GM23248 (cell line): Measurements from ENCODE around the gene PGC. TPM values are rescaled to one million over a fixed set of nuclear protein-coding genes. Genes with fewer than 3 reads are reported as not detected.

Source experiments
- DNase-seq: peaks from one replicate; pipeline ENCODE4 v3.0.0-alpha.2; 2015
- H2AFZ ChIP-seq: fragments of 200-600 bp; sonication (generic); 2 replicates; pipeline ENCODE4 v1.6.1; 2016; ENCODE audit warnings: antibody characterized with exemption
- H3F3A ChIP-seq: fragments of 200-600 bp; sonication (generic); 2 replicates; pipeline ENCODE4 v1.6.1; 2016; ENCODE audit warnings: mild to moderate bottlenecking, antibody characterized with exemption, mixed run types; ENCODE audit not compliant: insufficient read depth
- H3K27ac ChIP-seq: fragments of 200-600 bp; sonication (generic); 2 replicates; pipeline ENCODE4 v1.5.1; 2016; ENCODE audit warnings: mild to moderate bottlenecking
- H3K27me3 ChIP-seq: fragments of 200-600 bp; sonication (generic); replicated peaks from 2 replicates; pipeline ENCODE4 v1.6.1; 2016; ENCODE audit warnings: mild to moderate bottlenecking; ENCODE audit not compliant: insufficient read depth
- H3K36me3 ChIP-seq: fragments of 200-600 bp; sonication (generic); 2 replicates; pipeline ENCODE4 v1.6.1; 2016; ENCODE audit warnings: low read depth, mild to moderate bottlenecking
- H3K4me1 ChIP-seq: fragments of 200-600 bp; sonication (generic); 2 replicates; pipeline ENCODE4 v1.6.1; 2016; ENCODE audit warnings: mild to moderate bottlenecking; ENCODE audit not compliant: insufficient read depth
- H3K4me2 ChIP-seq: fragments of 200-600 bp; sonication (generic); one replicate; pipeline ENCODE4 v1.6.1; 2016; ENCODE audit warnings: mild to moderate bottlenecking; ENCODE audit not compliant: unreplicated experiment
- H3K4me3 ChIP-seq: fragments of 200-600 bp; sonication (generic); 2 replicates; pipeline ENCODE4 v1.5.1; 2016; ENCODE audit warnings: mild to moderate bottlenecking
- H3K79me2 ChIP-seq: fragments of 200-600 bp; sonication (generic); 2 replicates; pipeline ENCODE4 v1.6.1; 2016; ENCODE audit warnings: mild to moderate bottlenecking; ENCODE audit not compliant: insufficient read depth
- H3K9ac ChIP-seq: fragments of 200-600 bp; sonication (generic); 2 replicates; pipeline ENCODE4 v1.6.1; 2016; ENCODE audit warnings: mild to moderate bottlenecking
- H3K9me2 ChIP-seq: fragments of 200-600 bp; sonication (generic); 2 replicates; pipeline ENCODE4 v1.6.1; 2016; ENCODE audit warnings: mixed run types, mild to moderate bottlenecking, moderate library complexity; ENCODE audit not compliant: insufficient read depth
- H3K9me3 ChIP-seq: fragments of 200-600 bp; sonication (generic); one replicate; pipeline ENCODE4 v1.6.1; 2017; ENCODE audit warnings: low read depth
- H4K20me1 ChIP-seq: fragments of 200-600 bp; sonication (generic); 2 replicates; pipeline ENCODE4 v1.6.0; 2016; ENCODE audit not compliant: insufficient read depth
- EZH2 ChIP-seq: fragments of 200-600 bp; sonication (generic); IDR thresholded peaks from 2 replicates; pipeline ENCODE4 v1.6.1; 2018; ENCODE audit warnings: antibody characterized with exemption, mild to moderate bottlenecking; ENCODE audit not compliant: insufficient read depth, poor library complexity, severe bottlenecking
- EZH2phosphoT487 ChIP-seq: fragments of 200-600 bp; sonication (generic); IDR thresholded peaks from 2 replicates; pipeline ENCODE4 v1.6.1; 2018; ENCODE audit warnings: antibody characterized with exemption, moderate library complexity, mild to moderate bottlenecking, low read depth; ENCODE audit not compliant: insufficient read depth
- WGBS, 2 experiments: methylation state at CpG; one replicate each; pipeline ENCODE4 v1.1.6; 2015 to 2017; ENCODE audit warnings: low lambda C conversion rate in 2 of 2, low coverage in 1 of 2; ENCODE audit errors: missing lambda C conversion rate in 2 of 2; 5-methylcytosine and 5-hydroxymethylcytosine counted together
- in situ Hi-C: fragments of 300-500 bp; cut with MboI; formaldehyde crosslinking; loops from 2 replicates; pipeline ENCODE4 v1.15.0; 2020
- polyA plus RNA-seq: library from polyadenylated mRNA; unstranded; fragments of >200 nt; fragmentation: Nextera tagmentation; extraction: Ambion mirVana; gene quantifications from 2 replicates; pipeline ENCODE4 v1.2.1, GENCODE V29; 2016
- total RNA-seq: library from RNA; depleted of rRNA; stranded (reverse); fragments of >200 nt; shearing (Covaris generic); gene quantifications from 2 replicates; pipeline ENCODE4 v1.2.3, GENCODE V29; 2014

PGC gene
- total and polyA plus RNA-seq, 2 experiments from 2014 or later, result not detected

GRCh38 chr6:41756354-41756753 lies 9.2 kb upstream of the PGC start:
- no peak overlapping the region for H2AFZ ChIP-seq
- no peak overlapping the region for H3K4me3 ChIP-seq
- in situ Hi-C loops, result no loop called here
- no peaks in the 10 kb centered on the region for H3K4me1 ChIP-seq
- 45 to 51% methylated on average over 9 to 13 of the region's 13 CpGs for WGBS, 2 experiments
- H4K20me1 ChIP-seq, result no peaks in the 10 kb centered on the region
- no peaks in the 10 kb centered on the region for H3F3A ChIP-seq
- no peaks in the 10 kb centered on the region for H3K36me3 ChIP-seq
- DNase-seq, result no peak
- no peaks in the 10 kb centered on the region for H3K9me3 ChIP-seq
- H3K27me3 ChIP-seq, result peaks cover 10% of the 10 kb centered on the region
- H3K9me2 ChIP-seq, result no peaks in the 10 kb centered on the region
- no peak overlapping the region for H3K9ac ChIP-seq
- no peak overlapping the region for H3K27ac ChIP-seq
- no peaks in the 10 kb centered on the region for H3K79me2 ChIP-seq
- no peak overlapping the region for H3K4me2 ChIP-seq
- no peak for TF ChIP-seq EZH2phosphoT487
- no peak for TF ChIP-seq EZH2

DNA sequence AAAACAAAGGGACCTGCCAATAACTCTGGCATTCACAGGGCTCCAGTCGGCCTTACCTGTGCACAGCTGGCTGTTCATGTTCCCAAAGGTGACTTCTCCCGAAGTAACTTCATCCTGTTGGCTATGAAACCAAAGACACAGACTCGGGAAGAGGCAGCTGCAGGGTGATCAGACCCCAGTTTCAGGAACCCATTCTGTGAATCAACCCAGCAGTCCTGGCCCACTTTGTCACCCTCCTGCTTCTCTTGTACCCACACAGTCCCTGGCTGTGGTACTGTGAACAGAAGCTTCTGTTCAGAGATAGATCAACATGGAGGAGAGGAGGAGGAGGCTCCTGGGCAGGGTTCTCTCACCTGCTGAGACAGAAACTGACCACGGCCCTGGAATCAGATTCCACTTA lies 8.7 kb upstream of the PGC start:
- Histone ChIP-seq H3F3A (no peaks in the 10 kb centered on the region), H3K27me3 (peaks cover 10% of the 10 kb centered on the region), H4K20me1 (no peaks in the 10 kb centered on the region), H3K36me3 (no peaks in the 10 kb centered on the region), H3K79me2 (no peaks in the 10 kb centered on the region), H3K9me3 (no peaks in the 10 kb centered on the region), H3K4me2 (no peak overlapping the region), H3K9me2 (no peaks in the 10 kb centered on the region), H3K4me3 (no peak overlapping the region), H3K27ac (no peak overlapping the region), H3K9ac (no peak overlapping the region), H3K4me1 (no peaks in the 10 kb centered on the region), H2AFZ (no peak overlapping the region)
- WGBS, 2 experiments, result 42 to 45% methylated on average over 4 of the region's 4 CpGs
- TF ChIP-seq EZH2phosphoT487 (no peak), EZH2 (no peak)
- DNase-seq, result no peak
- in situ Hi-C loops, result no loop called here

GRCh38 chr6:41750374-41750773 lies 3.2 kb upstream of the PGC start:
- in situ Hi-C loops, result no loop called here
- 83 to 92% methylated on average over 3 of the region's 3 CpGs for WGBS, 2 experiments
- Histone ChIP-seq H3K4me2 (no peak overlapping the region), H3K4me1 (no peaks in the 10 kb centered on the region), H3K79me2 (no peaks in the 10 kb centered on the region), H3K36me3 (no peaks in the 10 kb centered on the region), H3K9me3 (no peaks in the 10 kb centered on the region), H4K20me1 (no peaks in the 10 kb centered on the region), H3K27ac (no peak overlapping the region), H3K4me3 (no peak overlapping the region), H3F3A (no peaks in the 10 kb centered on the region), H3K27me3 (peaks cover 10% of the 10 kb centered on the region), H2AFZ (no peak overlapping the region), H3K9me2 (no peaks in the 10 kb centered on the region), H3K9ac (no peak overlapping the region)
- no peak for DNase-seq
- no peak for TF ChIP-seq EZH2phosphoT487
- no peak for TF ChIP-seq EZH2

GRCh38 chr6:41748542-41748941 lies 1.3 kb upstream of the PGC start:
- no peak for DNase-seq
- Histone ChIP-seq H3K9me3 (no peaks in the 10 kb centered on the region), H3K4me3 (no peak overlapping the region), H3K27ac (no peak overlapping the region), H2AFZ (no peak overlapping the region), H3K36me3 (no peaks in the 10 kb centered on the region), H3K9me2 (no peaks in the 10 kb centered on the region), H3F3A (no peaks in the 10 kb centered on the region), H3K4me1 (no peaks in the 10 kb centered on the region), H4K20me1 (no peaks in the 10 kb centered on the region), H3K27me3 (no peaks in the 10 kb centered on the region; the same call in none of the 2 replicates), H3K9ac (no peak overlapping the region), H3K79me2 (no peaks in the 10 kb centered on the region), H3K4me2 (no peak overlapping the region)
- in situ Hi-C loops, result no loop called here
- WGBS, 2 experiments, result 74 to 75% methylated on average over 3 of the region's 3 CpGs
- TF ChIP-seq EZH2phosphoT487 (no peak), EZH2 (no peak)

DNA sequence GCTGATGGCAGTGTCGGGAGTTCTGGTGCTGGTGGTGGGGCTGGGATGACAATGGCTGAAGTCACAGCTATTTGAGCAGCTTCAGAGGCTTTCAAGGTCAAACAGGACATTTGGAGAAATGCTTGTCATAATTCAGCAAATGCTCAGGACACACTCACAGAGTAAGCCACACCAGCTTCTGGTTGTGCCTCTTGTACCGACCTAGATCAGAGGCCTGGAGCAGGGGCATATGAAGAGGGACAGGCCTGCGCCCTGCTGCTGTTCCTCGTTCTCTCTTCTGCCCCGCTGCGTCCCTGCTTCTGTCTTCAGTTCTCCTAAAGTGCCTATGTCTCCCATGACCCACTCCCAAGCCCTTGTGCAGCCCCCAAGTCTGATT lies 893 bp upstream of the PGC start:
- Histone ChIP-seq H3K9me3 (no peaks in the 10 kb centered on the region), H3K4me2 (no peak overlapping the region), H3K9ac (no peak overlapping the region), H2AFZ (no peak overlapping the region), H4K20me1 (no peaks in the 10 kb centered on the region), H3K9me2 (no peaks in the 10 kb centered on the region), H3K4me3 (no peak overlapping the region), H3F3A (no peaks in the 10 kb centered on the region), H3K36me3 (no peaks in the 10 kb centered on the region), H3K79me2 (no peaks in the 10 kb centered on the region), H3K27ac (no peak overlapping the region), H3K4me1 (no peaks in the 10 kb centered on the region), H3K27me3 (no peaks in the 10 kb centered on the region; the same call in none of the 2 replicates)
- DNase-seq, result no peak
- in situ Hi-C loops, result no loop called here
- no peak for TF ChIP-seq EZH2phosphoT487
- TF ChIP-seq EZH2, result no peak
- WGBS, 2 experiments, result 77 to 87% methylated on average over 5 to 6 of the region's 6 CpGs
